Left ventricle myocardium inferior (tissue), 1 donor: Measurements from ENCODE around the gene CA10. TPM values are rescaled to one million over a fixed set of nuclear protein-coding genes. Genes with fewer than 3 reads are reported as not detected.

Source experiments
- DNase-seq: peaks from one replicate; pipeline ENCODE4 v3.0.0-alpha.2; 2020
- H3K27ac ChIP-seq: fragments of 200-600 bp; replicated peaks from 2 replicates; pipeline ENCODE4 v1.8.0; 2021
- H3K27me3 ChIP-seq: fragments of 200-600 bp; 2 replicates; pipeline ENCODE4 v1.8.0; 2021; ENCODE audit warnings: low read depth
- H3K36me3 ChIP-seq: fragments of 200-600 bp; 2 replicates; pipeline ENCODE4 v1.8.0; 2021
- H3K4me1 ChIP-seq: fragments of 200-600 bp; 2 replicates; pipeline ENCODE4 v1.8.0; 2021
- H3K4me3 ChIP-seq: fragments of 200-600 bp; 2 replicates; pipeline ENCODE4 v1.8.0; 2021; ENCODE audit warnings: mild to moderate bottlenecking, moderate library complexity
- H3K9me3 ChIP-seq: fragments of 200-600 bp; replicated peaks from 2 replicates; pipeline ENCODE4 v1.8.0; 2021
- intact Hi-C: fragments of 100-400 bp; cut with micrococcal nuclease; formaldehyde crosslinking; loops from one replicate; pipeline ENCODE4 v1.11.0; 2022
- total RNA-seq: library from RNA; stranded (reverse); fragmentation: NEBNext Ultra II Directional; extraction: Animal tissue kit (Norgen Biotek cat#: 25700); gene quantifications from one replicate; pipeline ENCODE4 v1.2.1, GENCODE V29; 2021
- TF ChIP-seq, protein P1 (sequence below): fragments of 200-600 bp; IDR thresholded peaks from 2 replicates; pipeline ENCODE4 v1.8.0; 2021; ENCODE audit warnings: antibody characterized with exemption, mild to moderate bottlenecking, borderline replicate concordance
- donor health status: DM: no; HTN: yes; CAD: no; lungs with severe emphysema.

The CA10 gene
- total RNA-seq, 1 donor from 2014 or later, result not detected

DNA sequence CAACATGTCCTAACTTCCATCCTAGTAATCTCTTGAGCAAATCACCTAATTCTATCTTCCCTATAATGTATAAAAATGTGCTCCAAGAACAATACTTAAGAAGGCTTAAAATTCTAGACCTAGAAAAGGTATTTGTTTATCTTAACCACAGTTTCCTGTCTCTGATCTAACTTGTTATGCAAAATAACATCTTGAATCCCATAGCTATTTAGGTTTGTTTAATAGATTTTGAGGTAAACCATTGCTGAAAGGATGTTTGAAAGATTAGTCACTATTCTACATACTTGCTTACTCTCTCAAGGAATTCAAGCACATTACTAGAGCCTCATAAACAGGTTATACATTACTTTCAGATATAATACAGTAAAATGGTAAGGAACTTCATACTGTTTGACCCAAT is 13.0 kb downstream of the CA10 start:
- no peaks in the 10 kb centered on the region for H3K9me3 ChIP-seq
- TF ChIP-seq, protein P1, sequence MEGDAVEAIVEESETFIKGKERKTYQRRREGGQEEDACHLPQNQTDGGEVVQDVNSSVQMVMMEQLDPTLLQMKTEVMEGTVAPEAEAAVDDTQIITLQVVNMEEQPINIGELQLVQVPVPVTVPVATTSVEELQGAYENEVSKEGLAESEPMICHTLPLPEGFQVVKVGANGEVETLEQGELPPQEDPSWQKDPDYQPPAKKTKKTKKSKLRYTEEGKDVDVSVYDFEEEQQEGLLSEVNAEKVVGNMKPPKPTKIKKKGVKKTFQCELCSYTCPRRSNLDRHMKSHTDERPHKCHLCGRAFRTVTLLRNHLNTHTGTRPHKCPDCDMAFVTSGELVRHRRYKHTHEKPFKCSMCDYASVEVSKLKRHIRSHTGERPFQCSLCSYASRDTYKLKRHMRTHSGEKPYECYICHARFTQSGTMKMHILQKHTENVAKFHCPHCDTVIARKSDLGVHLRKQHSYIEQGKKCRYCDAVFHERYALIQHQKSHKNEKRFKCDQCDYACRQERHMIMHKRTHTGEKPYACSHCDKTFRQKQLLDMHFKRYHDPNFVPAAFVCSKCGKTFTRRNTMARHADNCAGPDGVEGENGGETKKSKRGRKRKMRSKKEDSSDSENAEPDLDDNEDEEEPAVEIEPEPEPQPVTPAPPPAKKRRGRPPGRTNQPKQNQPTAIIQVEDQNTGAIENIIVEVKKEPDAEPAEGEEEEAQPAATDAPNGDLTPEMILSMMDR, result no peak
- intact Hi-C loops, result no loop called here

DNA sequence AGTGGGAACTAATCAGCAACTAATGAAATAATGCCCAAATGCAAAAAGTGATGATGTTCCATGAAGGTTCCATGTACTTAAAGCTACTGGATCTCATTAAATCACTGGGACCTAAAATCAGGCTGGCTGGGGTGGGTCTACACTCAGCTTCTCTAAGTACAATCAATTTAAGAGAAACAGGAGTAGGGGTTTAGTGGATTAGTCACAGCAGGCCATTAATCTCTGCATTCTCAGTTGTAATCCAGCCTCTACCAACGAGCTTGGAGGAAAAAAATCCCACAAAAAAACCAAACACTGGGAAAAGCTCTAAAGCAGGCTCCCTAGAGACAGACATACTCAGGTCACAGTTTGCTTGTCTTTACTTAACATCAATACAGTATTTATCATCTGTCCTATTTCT is 15.0 kb downstream of the CA10 start:
- Histone ChIP-seq H3K36me3 (no peaks in the 10 kb centered on the region), H3K4me3 (no peak overlapping the region), H3K27ac (no peak overlapping the region), H3K27me3 (peaks cover 4% of the 10 kb centered on the region), H3K4me1 (no peaks in the 10 kb centered on the region), H3K9me3 (no peaks in the 10 kb centered on the region)
- no peak for DNase-seq
- intact Hi-C loops, result no loop called here
- TF ChIP-seq, protein P1, result no peak

More for the DNA sequence above, 13.0 kb downstream of the CA10 start:
- Histone ChIP-seq H3K4me1 (no peaks in the 10 kb centered on the region), H3K4me3 (no peak overlapping the region), H3K27ac (no peak overlapping the region), H3K27me3 (no peaks in the 10 kb centered on the region), H3K36me3 (no peaks in the 10 kb centered on the region)
- DNase-seq, result no peak

DNA sequence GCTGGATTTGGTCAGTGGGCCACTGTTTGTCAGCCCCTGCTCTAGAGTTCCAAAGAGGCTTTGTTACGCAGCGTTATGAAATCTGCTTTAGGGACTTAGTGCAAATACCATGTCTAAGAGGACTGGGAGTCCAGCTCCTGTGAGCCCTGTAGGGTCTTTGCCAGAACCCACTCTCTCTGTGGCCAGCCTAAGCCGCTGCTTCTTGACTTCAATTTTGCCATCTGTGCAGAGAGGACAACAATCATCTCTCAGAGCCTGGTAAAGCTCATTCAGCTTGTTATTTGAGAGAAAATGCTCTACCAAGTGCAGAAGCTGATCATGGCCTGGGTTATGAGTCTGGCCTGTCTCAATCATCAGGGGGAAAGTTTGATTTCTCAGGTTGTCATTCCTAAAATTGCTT is 17.9 kb downstream of the CA10 start:
- no peaks in the 10 kb centered on the region for H3K4me1 ChIP-seq
- intact Hi-C loops, result no loop called here
- no peak overlapping the region for H3K4me3 ChIP-seq
- TF ChIP-seq, protein P1, result no peak
- peaks cover 9% of the 10 kb centered on the region for H3K27me3 ChIP-seq
- no peaks in the 10 kb centered on the region for H3K36me3 ChIP-seq
- DNase-seq, result no peak
- no peak overlapping the region for H3K27ac ChIP-seq
- H3K9me3 ChIP-seq, result no peaks in the 10 kb centered on the region

DNA sequence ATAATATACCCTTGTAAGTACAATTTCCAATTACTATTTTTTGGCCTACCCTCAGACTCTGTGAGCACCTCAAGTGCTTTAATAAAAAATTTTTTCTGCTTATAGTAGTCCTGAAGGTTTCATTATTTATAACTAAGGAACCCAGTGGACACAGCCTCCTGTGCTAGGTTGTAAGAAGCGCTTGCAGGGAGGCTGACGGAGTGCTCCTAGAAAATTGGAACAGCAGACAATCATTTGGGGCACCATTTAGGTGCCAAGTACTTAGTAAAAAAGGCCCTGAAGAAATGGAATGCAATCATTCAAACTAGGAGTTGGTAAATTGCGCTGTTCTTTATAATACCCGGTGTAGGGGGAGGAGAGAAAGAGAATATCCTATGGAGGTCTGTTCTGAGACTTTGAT is 19.8 kb downstream of the CA10 start:
- H3K36me3 ChIP-seq, result no peaks in the 10 kb centered on the region
- H3K4me3 ChIP-seq, result no peak overlapping the region
- DNase-seq, result no peak
- TF ChIP-seq, protein P1, result no peak
- H3K27me3 ChIP-seq, result peaks cover 9% of the 10 kb centered on the region
- H3K27ac ChIP-seq, result no peak overlapping the region
- intact Hi-C loops, result no loop called here
- H3K9me3 ChIP-seq, result no peaks in the 10 kb centered on the region
- H3K4me1 ChIP-seq, result no peaks in the 10 kb centered on the region

DNA sequence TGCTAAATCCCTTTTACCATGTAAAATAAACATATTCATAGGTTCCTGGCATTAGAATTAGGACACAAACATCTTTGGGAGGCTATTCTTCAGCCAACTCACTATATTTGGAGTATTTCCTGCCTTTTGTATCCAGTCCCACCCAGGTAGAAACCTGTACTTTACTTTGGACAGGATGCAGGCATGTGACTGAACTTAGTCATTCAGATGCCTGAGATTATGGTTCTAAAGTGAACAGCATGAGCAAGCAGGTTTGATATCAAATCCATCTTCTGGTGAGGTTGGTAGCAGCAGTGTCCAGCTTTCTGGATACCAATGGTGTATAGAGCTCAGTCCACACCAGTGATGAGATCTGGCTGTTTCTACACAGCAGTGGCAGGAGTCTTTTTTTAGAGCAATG is 20.2 kb downstream of the CA10 start:
- TF ChIP-seq, protein P1, result no peak
- Histone ChIP-seq H3K9me3 (no peaks in the 10 kb centered on the region), H3K4me1 (no peaks in the 10 kb centered on the region), H3K36me3 (no peaks in the 10 kb centered on the region), H3K27ac (no peak overlapping the region), H3K27me3 (peaks cover 9% of the 10 kb centered on the region), H3K4me3 (no peak overlapping the region)
- intact Hi-C loops, result no loop called here
- no peak for DNase-seq

DNA sequence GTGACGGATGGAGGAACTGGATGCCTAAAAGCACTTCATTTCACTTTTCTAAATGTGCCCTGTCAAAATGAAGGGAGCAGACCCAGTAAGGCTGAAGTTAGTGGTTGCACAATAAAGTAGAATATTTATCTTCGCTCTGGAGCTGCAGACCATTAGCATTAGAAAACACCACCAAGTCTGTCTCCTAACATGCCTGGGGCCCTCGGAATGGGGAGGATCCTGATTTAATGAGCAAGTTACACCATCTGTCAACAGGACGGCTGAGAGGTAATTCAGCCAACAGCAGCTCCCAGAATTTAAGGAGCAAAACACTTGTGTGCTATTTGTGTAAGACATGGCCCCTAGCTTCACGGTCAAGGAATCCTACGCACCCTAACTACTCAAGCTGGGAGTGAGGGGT is 22.3 kb downstream of the CA10 start:
- Histone ChIP-seq H3K27me3 (peaks cover 14% of the 10 kb centered on the region), H3K36me3 (no peaks in the 10 kb centered on the region), H3K9me3 (no peaks in the 10 kb centered on the region), H3K4me3 (no peak overlapping the region), H3K27ac (no peak overlapping the region), H3K4me1 (no peaks in the 10 kb centered on the region)
- TF ChIP-seq, protein P1, result no peak
- no peak for DNase-seq
- intact Hi-C loops, result no loop called here
